ENCODE measurements around the gene AMOT. TPM values are rescaled to one million over a fixed set of nuclear protein-coding genes. Genes with fewer than 3 reads are reported as not detected.

Gene AMOT
- polyA plus RNA-seq, 12 donors = 15.4 to 49.5 (median 32.7) TPM; not detected in 1

DNA sequence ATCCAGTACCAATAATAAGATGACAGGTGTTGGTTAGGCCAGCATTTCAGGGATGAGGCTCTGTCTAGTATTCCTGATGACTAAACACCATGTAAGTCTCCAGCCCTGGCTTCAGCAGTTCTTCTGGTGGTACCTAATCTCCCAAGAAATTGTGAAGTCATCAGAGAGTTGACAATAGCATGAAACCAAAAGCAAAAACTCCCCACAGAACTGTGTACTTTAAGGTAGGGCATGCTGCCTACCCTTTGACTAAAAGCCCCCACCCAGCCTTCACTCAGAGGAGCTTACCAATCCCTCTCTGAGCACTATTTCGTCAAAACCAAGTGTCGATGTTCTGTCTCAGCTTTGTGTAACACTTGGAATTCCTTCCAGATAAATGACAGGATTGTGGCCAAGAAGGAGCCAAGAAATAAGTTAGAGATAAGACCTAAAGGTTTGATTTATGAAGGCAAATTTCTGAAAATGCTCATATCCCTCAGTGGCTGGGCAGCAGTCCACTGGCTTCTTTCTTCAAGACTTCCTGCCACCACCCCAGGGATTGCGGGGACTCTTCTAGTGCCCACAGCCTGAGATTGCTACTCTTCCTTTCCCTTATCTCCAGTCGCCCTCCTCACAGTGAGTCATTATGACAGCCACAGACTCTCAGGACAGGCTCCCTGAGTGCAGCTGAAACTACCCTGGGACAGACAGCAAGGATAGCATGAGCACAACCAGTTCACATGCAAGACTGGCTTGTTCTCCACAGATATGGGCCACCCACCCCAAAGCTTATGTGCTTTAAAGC lies 93.6 kb downstream of the AMOT start:
- DNase-seq = no peak

DNA sequence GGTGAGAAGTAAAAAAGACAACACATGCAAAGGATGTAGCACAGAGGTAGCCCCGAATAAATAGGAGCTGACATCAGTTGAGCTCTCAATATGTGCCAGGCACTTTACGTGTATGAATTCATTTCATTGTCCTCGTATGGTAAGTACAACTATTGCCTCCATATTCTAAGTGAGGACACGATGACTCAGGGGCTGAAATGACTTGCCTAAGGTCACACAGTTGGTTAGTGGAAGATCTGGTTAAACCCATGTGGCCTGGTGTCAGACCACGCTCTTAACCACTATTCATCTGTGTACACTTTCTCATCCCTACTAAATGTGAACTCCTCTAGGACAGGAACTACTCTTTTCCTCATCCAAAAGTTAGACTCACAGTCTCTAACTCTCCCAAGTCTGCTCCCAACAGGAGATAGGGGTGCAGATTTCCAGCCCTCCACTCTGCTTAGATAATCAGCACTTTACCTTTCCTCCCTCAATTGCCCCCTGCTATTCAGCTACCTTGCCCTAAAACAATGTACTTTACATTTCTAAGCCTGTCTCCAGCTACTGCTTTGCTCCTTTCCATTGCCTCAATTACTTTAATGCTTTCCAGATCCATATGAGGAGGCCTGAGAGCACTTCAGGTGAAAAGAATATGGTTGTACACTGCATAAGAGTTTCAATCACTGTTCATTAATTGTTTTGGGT lies 102.1 kb downstream of the AMOT start:
- no peak for DNase-seq

DNA sequence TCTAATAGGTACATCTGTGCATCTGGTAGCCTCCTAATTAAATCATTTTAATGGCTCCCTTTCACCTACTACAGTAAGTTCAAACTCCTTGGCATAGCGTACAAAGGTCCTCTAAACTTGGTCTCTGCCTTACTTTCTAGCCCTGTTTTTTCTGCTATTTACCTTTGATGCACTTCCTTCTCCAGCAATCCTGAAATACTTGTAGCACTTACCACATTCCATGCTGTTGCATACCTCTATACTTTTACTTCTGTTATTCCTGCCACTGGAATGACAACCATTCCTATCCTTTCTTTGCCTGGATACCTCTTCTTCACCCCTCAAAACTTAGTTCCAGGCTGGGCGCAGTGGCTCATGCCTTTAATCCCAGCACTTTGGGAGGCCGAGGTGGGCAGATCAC lies 104.3 kb downstream of the AMOT start:
- no peak for DNase-seq

DNA sequence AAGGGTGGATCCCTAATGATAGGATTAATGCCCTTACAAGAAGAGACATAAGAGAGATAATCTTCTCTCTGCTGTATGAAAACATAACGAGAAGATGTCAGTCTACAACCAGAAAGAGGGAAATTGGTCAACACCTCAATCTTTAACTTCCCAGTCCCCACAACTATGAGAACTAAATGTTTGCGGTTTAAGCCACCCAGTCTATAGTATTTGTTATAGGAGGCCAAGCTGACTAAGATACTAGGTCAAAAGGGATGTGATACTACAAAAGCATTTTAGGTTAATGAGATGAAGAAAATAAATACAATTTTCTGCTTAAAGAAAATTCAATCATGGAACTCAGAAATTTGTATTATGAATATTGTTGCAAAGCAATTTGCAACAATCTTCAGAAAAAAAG lies 105.5 kb downstream of the AMOT start:
- no peak for DNase-seq

DNA sequence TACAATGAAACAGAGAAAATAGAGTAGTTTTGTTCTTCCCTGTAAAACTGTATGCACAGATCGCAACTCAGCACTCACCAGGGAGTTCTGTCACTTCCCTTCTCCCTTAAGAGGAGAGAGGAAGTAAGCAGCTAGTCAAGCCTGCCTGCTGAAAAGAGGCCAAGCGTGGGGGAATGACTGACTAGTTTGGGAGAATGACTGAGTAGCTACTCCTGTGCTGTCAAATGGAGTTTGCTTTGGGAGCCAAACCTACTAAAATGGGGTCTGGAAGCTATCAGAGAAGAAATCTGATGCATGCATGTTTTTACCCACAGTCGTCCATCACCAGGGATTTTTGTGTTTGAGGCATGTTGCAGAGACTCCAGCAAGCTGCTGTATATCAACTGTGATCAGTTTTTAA lies 106.3 kb downstream of the AMOT start:
- DNase-seq = peak; percentile 41

DNA sequence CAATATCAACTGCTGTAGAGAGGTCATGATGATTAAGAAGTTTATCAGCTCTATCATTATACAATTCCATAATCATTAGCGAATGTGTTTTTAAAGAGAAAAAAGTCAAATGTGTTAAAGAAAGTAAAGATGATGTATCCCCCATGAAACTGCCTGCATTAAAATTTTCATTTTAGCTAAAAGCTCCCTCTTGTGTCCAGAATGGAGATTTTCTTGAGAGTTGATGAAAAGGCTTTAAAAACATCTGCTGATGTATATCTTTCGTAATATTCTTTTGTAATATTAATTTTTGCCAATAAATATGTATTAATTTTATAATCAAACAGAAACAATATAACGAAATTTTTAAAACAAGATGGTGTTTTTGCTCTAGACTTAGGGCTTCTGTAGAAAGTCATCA lies 108.8 kb downstream of the AMOT start:
- no peak for DNase-seq

Other genes starting within 250 kb of the AMOT start
- gene LHFPL1, start 160.9 kb downstream of the AMOT start, polyA plus RNA-seq (ENCODE audit: insufficient read length in 12 of 12) = under 1 TPM in 10 of 12 donors, not detected in 2; 0.13 to 0.64 (median 0.30) TPM